Right cardiac atrium (tissue), 5 donors: ENCODE results near the gene NLRC3. TPM values are rescaled to one million over a fixed set of nuclear protein-coding genes. Genes with fewer than 3 reads are reported as not detected.
A peak's percentile ranks its signal among the peaks of the same experiment; 100 is the strongest.

Source experiments
- ATAC-seq, 2 donors: fragments of 200-7000 bp; cut with Tn5 transposase; one replicate each; pipeline versions ENCODE4 v1.8.0 to v1.9.1; 2020; ENCODE audit warnings: moderate library complexity in 2 of 2, mild to moderate bottlenecking in 1 of 2
- DNase-seq, 3 donors: peaks; one replicate each; pipeline ENCODE4 v3.0.0-alpha.2; 2020
- H3K27ac ChIP-seq: one replicate; pipeline ENCODE4 v1.5.1; 2013; ENCODE audit warnings: mild to moderate bottlenecking, low read length, control low read depth, moderate library complexity
- H3K27me3 ChIP-seq: one replicate; pipeline ENCODE4 v1.6.1; 2013; ENCODE audit not compliant: control insufficient read depth, insufficient read depth
- H3K4me1 ChIP-seq: one replicate; pipeline ENCODE4 v1.6.1; 2013; ENCODE audit warnings: low read length; ENCODE audit not compliant: control insufficient read depth, insufficient read depth
- H3K4me3 ChIP-seq: one replicate; pipeline ENCODE4 v1.5.1; 2013; ENCODE audit warnings: low read length, control low read depth
- H3K9me3 ChIP-seq: one replicate; pipeline ENCODE4 v1.6.1; 2013; ENCODE audit warnings: low read length; ENCODE audit not compliant: control insufficient read depth
- WGBS: extraction: QIAGEN DNeasy Blood & Tissue Kit; methylation state at CpG from one replicate; pipeline ENCODE4 v1.1.7; 2013; 5-methylcytosine and 5-hydroxymethylcytosine counted together
- intact Hi-C, 4 donors: fragments of 100-400 bp; cut with DNase I; formaldehyde crosslinking; loops; one replicate each; pipeline versions ENCODE4 v1.11.0 to v1.14.0; 2022 to 2023
- polyA plus RNA-seq: library from polyadenylated mRNA; stranded (reverse); fragments of 200-250 nt; gene quantifications from one replicate; pipeline ENCODE4 v1.2.3, GENCODE V29; 2013
- total RNA-seq, 4 donors: library from RNA; stranded (reverse); fragmentation: NEBNext Ultra II Directional; extraction: Animal tissue kit (Norgen Biotek cat#: 25700); gene quantifications; one replicate each; pipeline ENCODE4 v1.2.1, GENCODE V29; 2021
- donor health status: healthy with polysubstance abuse.
- donor health status: DM: no; HTN: yes; CAD: no.
- donor health status: DM: no; HTN: no; CAD: no.
- donor health status: DM: no; HTN: yes; CAD: no; lungs with severe emphysema.
- donor health status: DM: yes; HTN: yes; CAD: no.

The NLRC3 gene
- total and polyA plus RNA-seq, 5 donors, result 0.68 to 1.3 (median 0.95) TPM

- DNase-seq, result no peak
- H3K4me1 ChIP-seq, result no peaks in the 10 kb centered on the region
- intact Hi-C loops, result no loop called here
- H3K4me3 ChIP-seq, result no peak overlapping the region
- ATAC-seq, result no peak
- 83% methylated on average over 4 of the region's 4 CpGs for WGBS
- no peaks in the 10 kb centered on the region for H3K9me3 ChIP-seq
- no peak overlapping the region for H3K27ac ChIP-seq
- H3K27me3 ChIP-seq, result no peaks in the 10 kb centered on the region
Measured at GRCh38 chr16:3520413-3520812, 56.8 kb downstream of the NLRC3 start.

- H3K4me3 ChIP-seq, result no peak overlapping the region
- H3K27me3 ChIP-seq, result no peaks in the 10 kb centered on the region
- DNase-seq, result no peak
Measured at GRCh38 chr16:3519581-3519980, 57.6 kb downstream of the NLRC3 start.

GRCh38 chr16:3518986-3519348 is 58.2 kb downstream of the NLRC3 start:
- no peak for DNase-seq
- WGBS, result 95% methylated on average over 8 of the region's 8 CpGs
- Histone ChIP-seq H3K9me3 (no peaks in the 10 kb centered on the region), H3K4me1 (no peaks in the 10 kb centered on the region), H3K4me3 (no peak overlapping the region), H3K27ac (no peak overlapping the region), H3K27me3 (no peaks in the 10 kb centered on the region)
- intact Hi-C loops, result no loop called here
- ATAC-seq, result no peak

More at GRCh38 chr16:3519581-3519980, 57.6 kb downstream of the NLRC3 start:
- Histone ChIP-seq H3K9me3 (no peaks in the 10 kb centered on the region), H3K27ac (no peak overlapping the region), H3K4me1 (no peaks in the 10 kb centered on the region)
- intact Hi-C loops, result no loop called here
- ATAC-seq, result no peak
- WGBS, result 92% methylated on average over 2 of the region's 2 CpGs

GRCh38 chr16:3518292-3518985 is 58.8 kb downstream of the NLRC3 start:
- 85% methylated on average over 6 of the region's 6 CpGs for WGBS
- intact Hi-C loops, result no loop called here
- no peak for ATAC-seq
- H3K9me3 ChIP-seq, result no peaks in the 10 kb centered on the region
- no peaks in the 10 kb centered on the region for H3K4me1 ChIP-seq
- DNase-seq, result no peak
- no peak overlapping the region for H3K4me3 ChIP-seq
- H3K27ac ChIP-seq, result no peak overlapping the region
- no peaks in the 10 kb centered on the region for H3K27me3 ChIP-seq

GRCh38 chr16:3515897-3516296 is 61.3 kb downstream of the NLRC3 start:
- no peak overlapping the region for H3K27ac ChIP-seq
- intact Hi-C loops, result no loop called here
- no peak overlapping the region for H3K4me3 ChIP-seq
- 92% methylated on average over 4 of the region's 4 CpGs for WGBS
- no peaks in the 10 kb centered on the region for H3K9me3 ChIP-seq
- ATAC-seq (no peak), DNase-seq (no peak)
- no peaks in the 10 kb centered on the region for H3K4me1 ChIP-seq
- no peaks in the 10 kb centered on the region for H3K27me3 ChIP-seq

GRCh38 chr16:3514621-3515020 is 62.6 kb downstream of the NLRC3 start:
- Histone ChIP-seq H3K27me3 (no peaks in the 10 kb centered on the region), H3K27ac (no peak overlapping the region), H3K9me3 (no peaks in the 10 kb centered on the region), H3K4me3 (no peak overlapping the region), H3K4me1 (no peaks in the 10 kb centered on the region)
- 92% methylated on average over 4 of the region's 4 CpGs for WGBS
- no peak for ATAC-seq
- intact Hi-C loops, result no loop called here
- DNase-seq, result no peak

GRCh38 chr16:3513892-3514583 is 63.2 kb downstream of the NLRC3 start:
- no peak overlapping the region for H3K27ac ChIP-seq
- H3K27me3 ChIP-seq, result no peaks in the 10 kb centered on the region
- WGBS, result 88% methylated on average over 7 of the region's 7 CpGs
- no peaks in the 10 kb centered on the region for H3K9me3 ChIP-seq
- no peak for ATAC-seq
- intact Hi-C loops, result no loop called here
- no peak overlapping the region for H3K4me3 ChIP-seq
- DNase-seq, result no peak
- H3K4me1 ChIP-seq, result no peaks in the 10 kb centered on the region

DNA sequence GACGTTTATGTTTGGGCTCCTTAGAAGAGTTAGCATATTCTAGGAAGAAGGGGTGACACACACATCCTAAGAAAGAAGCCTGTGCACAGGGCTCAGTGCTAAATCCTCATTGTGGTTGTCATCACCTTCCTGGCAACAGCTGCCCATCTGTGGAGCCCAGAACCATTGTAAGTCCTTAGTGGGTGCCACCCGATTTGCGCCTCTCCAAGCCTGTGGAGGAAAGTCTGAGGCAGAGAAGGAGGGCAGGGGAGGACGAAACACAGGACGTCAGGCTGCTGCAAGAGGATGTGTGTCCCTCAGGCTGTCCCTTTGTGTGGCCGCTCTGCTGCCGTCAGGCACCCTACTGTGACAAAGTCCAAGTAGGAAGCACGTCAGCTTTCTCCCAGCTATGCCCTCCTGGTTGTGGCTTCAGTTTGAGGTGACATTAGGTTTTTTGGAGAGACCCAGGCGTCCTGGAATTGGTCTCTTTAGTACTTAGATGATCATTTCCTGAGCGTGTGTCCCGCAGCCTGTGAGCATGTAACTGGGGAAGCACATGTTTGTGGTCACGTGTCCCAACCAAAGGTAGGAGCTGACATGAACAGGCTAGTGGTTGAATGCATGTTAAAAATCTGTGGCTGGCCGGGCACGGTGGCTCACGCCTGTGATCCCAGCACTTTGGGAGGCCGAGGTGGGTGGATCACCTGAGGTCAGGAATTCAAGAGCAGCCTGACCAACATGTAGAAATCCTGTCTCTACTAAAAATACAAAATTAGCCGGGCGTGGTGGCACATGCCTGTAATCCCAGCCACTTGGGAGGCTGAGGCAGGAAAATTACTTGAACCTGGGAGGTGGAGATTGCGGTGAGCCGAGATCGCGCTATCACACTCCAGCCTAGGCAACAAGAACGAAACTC is 65.7 kb downstream of the NLRC3 start:
- DNase-seq (no peak), ATAC-seq (no peak)
- H3K4me3 ChIP-seq, result no peak overlapping the region
- no peaks in the 10 kb centered on the region for H3K9me3 ChIP-seq
- intact Hi-C loops, result no loop called here
- H3K27me3 ChIP-seq, result no peaks in the 10 kb centered on the region
- no peak overlapping the region for H3K27ac ChIP-seq
- no peaks in the 10 kb centered on the region for H3K4me1 ChIP-seq
- WGBS, result 94% methylated on average over 23 of the region's 23 CpGs

- ATAC-seq (no peak), DNase-seq (no peak)
- 95% methylated on average over 10 of the region's 10 CpGs for WGBS
- no peaks in the 10 kb centered on the region for H3K9me3 ChIP-seq
- no peaks in the 10 kb centered on the region for H3K4me1 ChIP-seq
- no peaks in the 10 kb centered on the region for H3K27me3 ChIP-seq
- H3K4me3 ChIP-seq, result no peak overlapping the region
- intact Hi-C loops, result no loop called here
- H3K27ac ChIP-seq, result no peak overlapping the region
Measured at GRCh38 chr16:3510416-3510815, 66.8 kb downstream of the NLRC3 start.

GRCh38 chr16:3509470-3509928 is 67.7 kb downstream of the NLRC3 start:
- DNase-seq (no peak), ATAC-seq (peak in 1 of 2 donors; percentile 32)
- Histone ChIP-seq H3K27me3 (no peaks in the 10 kb centered on the region), H3K9me3 (no peaks in the 10 kb centered on the region), H3K4me1 (no peaks in the 10 kb centered on the region), H3K27ac (no peak overlapping the region), H3K4me3 (no peak overlapping the region)
- intact Hi-C loops, result no loop called here
- WGBS, result 88% methylated on average over 13 of the region's 13 CpGs

DNA sequence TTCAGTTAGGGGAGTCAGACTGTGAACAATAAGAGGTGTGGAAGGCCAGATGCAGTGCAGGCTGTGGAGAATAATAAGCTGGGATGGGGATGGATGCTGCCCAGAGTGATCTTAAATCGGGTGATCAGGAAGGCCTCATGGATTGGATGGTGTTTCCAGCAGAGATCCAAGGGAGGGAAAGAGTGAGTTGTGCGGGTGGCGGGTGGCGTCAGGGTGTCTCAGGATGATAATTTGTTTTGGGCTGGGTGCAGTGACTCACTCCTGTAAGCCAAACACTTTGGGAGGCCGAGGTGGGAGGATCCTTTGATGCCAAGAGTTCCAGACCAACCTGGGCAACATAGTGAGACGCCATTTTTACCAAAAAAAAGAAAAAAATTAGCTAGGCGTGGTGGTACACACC is 68.5 kb downstream of the NLRC3 start:
- Histone ChIP-seq H3K9me3 (no peaks in the 10 kb centered on the region), H3K27me3 (no peaks in the 10 kb centered on the region), H3K4me1 (no peaks in the 10 kb centered on the region), H3K4me3 (no peak overlapping the region), H3K27ac (no peak overlapping the region)
- ATAC-seq, result no peak
- no peak for DNase-seq
- intact Hi-C loops, result no loop called here
- WGBS, result 95% methylated on average over 7 of the region's 7 CpGs
